Measurements from ENCODE around the gene PSENEN. TPM values are rescaled to one million over a fixed set of nuclear protein-coding genes. Genes with fewer than 3 reads are reported as not detected.
"Not testable (repeated sequence)": the region's sequence is repeated elsewhere in the genome, so short reads cannot be mapped to it uniquely, and the experiment has no call there.

Gene PSENEN
- total RNA-seq, 1 donor from 2014 or later = 45.1 TPM

GRCh38 chr19:35721374-35721773, 24.1 kb upstream of the PSENEN start:
- intact Hi-C loops (cut with micrococcal nuclease) = no loop called here
- peaks cover 74% of the 10 kb centered on the region for H3K36me3 Mint-ChIP-seq (ENCODE audit: low read depth)
- no peaks in the 10 kb centered on the region for H3K9me3 Mint-ChIP-seq
- no peaks in the 10 kb centered on the region for H3K27me3 Mint-ChIP-seq (ENCODE audit: low read depth)
- peaks cover 9% of the 10 kb centered on the region for H3K4me1 Mint-ChIP-seq (ENCODE audit: low read depth)
- H3K4me3 Mint-ChIP-seq (ENCODE audit: low read depth) = peak overlapping the region; percentile 13
- no peak for DNase-seq (ENCODE audit: low spot score)
- H3K27ac Mint-ChIP-seq = no peak overlapping the region

GRCh38 chr19:35722461-35722860, 23.0 kb upstream of the PSENEN start:
- Mint-ChIP-seq H3K4me1 (ENCODE audit: low read depth) (peaks cover 9% of the 10 kb centered on the region), H3K36me3 (ENCODE audit: low read depth) (peaks cover 78% of the 10 kb centered on the region)
- intact Hi-C loops (cut with micrococcal nuclease) = no loop called here

GRCh38 chr19:35722897-35723296, 22.6 kb upstream of the PSENEN start:
- H3K4me3 Mint-ChIP-seq (ENCODE audit: low read depth) = no peak overlapping the region
- H3K9me3 Mint-ChIP-seq = no peaks in the 10 kb centered on the region
- no peak for DNase-seq (ENCODE audit: low spot score)
- peaks cover 9% of the 10 kb centered on the region for H3K4me1 Mint-ChIP-seq (ENCODE audit: low read depth)
- peaks cover 81% of the 10 kb centered on the region for H3K36me3 Mint-ChIP-seq (ENCODE audit: low read depth)
- no peak overlapping the region for H3K27ac Mint-ChIP-seq
- H3K27me3 Mint-ChIP-seq (ENCODE audit: low read depth) = no peaks in the 10 kb centered on the region
- intact Hi-C loops (cut with micrococcal nuclease) = no loop called here

More at GRCh38 chr19:35722461-35722860, 23.0 kb upstream of the PSENEN start:
- H3K27ac Mint-ChIP-seq = no peak overlapping the region
- no peaks in the 10 kb centered on the region for H3K9me3 Mint-ChIP-seq
- DNase-seq (ENCODE audit: low spot score) = no peak
- no peak overlapping the region for H3K4me3 Mint-ChIP-seq (ENCODE audit: low read depth)
- no peaks in the 10 kb centered on the region for H3K27me3 Mint-ChIP-seq (ENCODE audit: low read depth)

GRCh38 chr19:35723671-35724070, 21.8 kb upstream of the PSENEN start:
- Mint-ChIP-seq H3K4me1 (ENCODE audit: low read depth) (peaks cover 9% of the 10 kb centered on the region), H3K4me3 (ENCODE audit: low read depth) (no peak overlapping the region), H3K27me3 (ENCODE audit: low read depth) (no peaks in the 10 kb centered on the region), H3K9me3 (no peaks in the 10 kb centered on the region), H3K27ac (no peak overlapping the region), H3K36me3 (ENCODE audit: low read depth) (peaks cover 88% of the 10 kb centered on the region)
- intact Hi-C loops (cut with micrococcal nuclease) = no loop called here
- no peak for DNase-seq (ENCODE audit: low spot score)

GRCh38 chr19:35724132-35724531, 21.3 kb upstream of the PSENEN start:
- H3K36me3 Mint-ChIP-seq (ENCODE audit: low read depth) = peaks cover 88% of the 10 kb centered on the region
- H3K4me1 Mint-ChIP-seq (ENCODE audit: low read depth); DNase-seq (ENCODE audit: low spot score); intact Hi-C loops (cut with micrococcal nuclease); H3K27ac Mint-ChIP-seq; H3K9me3 Mint-ChIP-seq; H3K27me3 Mint-ChIP-seq (ENCODE audit: low read depth); H3K4me3 Mint-ChIP-seq (ENCODE audit: low read depth): not testable (repeated sequence)

- H3K27me3 Mint-ChIP-seq (ENCODE audit: low read depth) = no peaks in the 10 kb centered on the region
- H3K4me1 Mint-ChIP-seq (ENCODE audit: low read depth) = peaks cover under 1% of the 10 kb centered on the region
- no peak overlapping the region for H3K4me3 Mint-ChIP-seq (ENCODE audit: low read depth)
- intact Hi-C loops (cut with micrococcal nuclease) = no loop called here
- no peak overlapping the region for H3K27ac Mint-ChIP-seq
- no peaks in the 10 kb centered on the region for H3K9me3 Mint-ChIP-seq
- H3K36me3 Mint-ChIP-seq (ENCODE audit: low read depth) = peaks cover 88% of the 10 kb centered on the region
- no peak for DNase-seq (ENCODE audit: low spot score)
Observed at GRCh38 chr19:35724560-35724959, 20.9 kb upstream of the PSENEN start.

- intact Hi-C loops (cut with micrococcal nuclease) = no loop called here
- H3K27ac Mint-ChIP-seq = no peak overlapping the region
- no peak overlapping the region for H3K4me3 Mint-ChIP-seq (ENCODE audit: low read depth)
- H3K27me3 Mint-ChIP-seq (ENCODE audit: low read depth) = no peaks in the 10 kb centered on the region
- no peaks in the 10 kb centered on the region for H3K4me1 Mint-ChIP-seq (ENCODE audit: low read depth)
- no peak for DNase-seq (ENCODE audit: low spot score)
- peaks cover 92% of the 10 kb centered on the region for H3K36me3 Mint-ChIP-seq (ENCODE audit: low read depth)
- H3K9me3 Mint-ChIP-seq = no peaks in the 10 kb centered on the region
Observed at GRCh38 chr19:35725216-35725861, 20.1 kb upstream of the PSENEN start.

- H3K36me3 Mint-ChIP-seq (ENCODE audit: low read depth) = peaks cover 87% of the 10 kb centered on the region
- intact Hi-C loops (cut with micrococcal nuclease) = no loop called here
Observed at GRCh38 chr19:35727053-35727955, 18.1 kb upstream of the PSENEN start.

GRCh38 chr19:35727956-35728706, 17.3 kb upstream of the PSENEN start:
- Mint-ChIP-seq H3K27ac (no peak overlapping the region), H3K4me1 (ENCODE audit: low read depth) (no peaks in the 10 kb centered on the region), H3K4me3 (ENCODE audit: low read depth) (no peak overlapping the region), H3K27me3 (ENCODE audit: low read depth) (no peaks in the 10 kb centered on the region), H3K9me3 (no peaks in the 10 kb centered on the region), H3K36me3 (ENCODE audit: low read depth) (peaks cover 79% of the 10 kb centered on the region)
- intact Hi-C loops (cut with micrococcal nuclease) = no loop called here
- no peak for DNase-seq (ENCODE audit: low spot score)

More at GRCh38 chr19:35727053-35727955, 18.1 kb upstream of the PSENEN start:
- Mint-ChIP-seq H3K9me3 (no peaks in the 10 kb centered on the region), H3K4me1 (ENCODE audit: low read depth) (no peaks in the 10 kb centered on the region), H3K27me3 (ENCODE audit: low read depth) (no peaks in the 10 kb centered on the region), H3K27ac (no peak overlapping the region), H3K4me3 (ENCODE audit: low read depth) (no peak overlapping the region)
- DNase-seq (ENCODE audit: low spot score) = no peak

- no peak overlapping the region for H3K27ac Mint-ChIP-seq
- no peak overlapping the region for H3K4me3 Mint-ChIP-seq (ENCODE audit: low read depth)
- H3K4me1 Mint-ChIP-seq (ENCODE audit: low read depth) = no peaks in the 10 kb centered on the region
- H3K27me3 Mint-ChIP-seq (ENCODE audit: low read depth) = no peaks in the 10 kb centered on the region
- H3K9me3 Mint-ChIP-seq = no peaks in the 10 kb centered on the region
- H3K36me3 Mint-ChIP-seq (ENCODE audit: low read depth) = peaks cover 79% of the 10 kb centered on the region
- intact Hi-C loops (cut with micrococcal nuclease) = no loop called here
- no peak for DNase-seq (ENCODE audit: low spot score)
Observed at GRCh38 chr19:35729021-35729420, 16.4 kb upstream of the PSENEN start.

GRCh38 chr19:35729763-35730162, 15.7 kb upstream of the PSENEN start:
- H3K4me1 Mint-ChIP-seq (ENCODE audit: low read depth) = no peaks in the 10 kb centered on the region
- no peak overlapping the region for H3K27ac Mint-ChIP-seq
- H3K4me3 Mint-ChIP-seq (ENCODE audit: low read depth) = no peak overlapping the region
- no peaks in the 10 kb centered on the region for H3K9me3 Mint-ChIP-seq
- intact Hi-C loops (cut with micrococcal nuclease) = no loop called here
- H3K27me3 Mint-ChIP-seq (ENCODE audit: low read depth) = no peaks in the 10 kb centered on the region
- H3K36me3 Mint-ChIP-seq (ENCODE audit: low read depth) = peaks cover 81% of the 10 kb centered on the region
- no peak for DNase-seq (ENCODE audit: low spot score)

GRCh38 chr19:35730326-35730725, 15.1 kb upstream of the PSENEN start:
- Mint-ChIP-seq H3K4me3 (ENCODE audit: low read depth) (no peak overlapping the region), H3K4me1 (ENCODE audit: low read depth) (no peaks in the 10 kb centered on the region), H3K27ac (no peak overlapping the region), H3K36me3 (ENCODE audit: low read depth) (peaks cover 80% of the 10 kb centered on the region), H3K9me3 (no peaks in the 10 kb centered on the region), H3K27me3 (ENCODE audit: low read depth) (no peaks in the 10 kb centered on the region)
- intact Hi-C loops (cut with micrococcal nuclease) = no loop called here
- no peak for DNase-seq (ENCODE audit: low spot score)

Measured in activated T-helper 2 cell treated with anti-CD3 and anti-CD28 coated beads, Interferon-gamma antibody, Interleukin-2, Interleukin-4, amounts not matched to agents 10 μg/mL and 5 μg/mL and 100 μg/mL, durations not matched to agents 14 hours and 24 hours and 36 hours (primary cell).